GM21447 (cell line): Measurements from ENCODE around the gene PLXNA2.

Experiments
- ATAC-seq: cut with Tn5 transposase; IDR thresholded peaks from one replicate; pipeline ENCODE4 v1.9.1; 2021; ENCODE audit not compliant: unreplicated experiment

Gene PLXNA2

DNA sequence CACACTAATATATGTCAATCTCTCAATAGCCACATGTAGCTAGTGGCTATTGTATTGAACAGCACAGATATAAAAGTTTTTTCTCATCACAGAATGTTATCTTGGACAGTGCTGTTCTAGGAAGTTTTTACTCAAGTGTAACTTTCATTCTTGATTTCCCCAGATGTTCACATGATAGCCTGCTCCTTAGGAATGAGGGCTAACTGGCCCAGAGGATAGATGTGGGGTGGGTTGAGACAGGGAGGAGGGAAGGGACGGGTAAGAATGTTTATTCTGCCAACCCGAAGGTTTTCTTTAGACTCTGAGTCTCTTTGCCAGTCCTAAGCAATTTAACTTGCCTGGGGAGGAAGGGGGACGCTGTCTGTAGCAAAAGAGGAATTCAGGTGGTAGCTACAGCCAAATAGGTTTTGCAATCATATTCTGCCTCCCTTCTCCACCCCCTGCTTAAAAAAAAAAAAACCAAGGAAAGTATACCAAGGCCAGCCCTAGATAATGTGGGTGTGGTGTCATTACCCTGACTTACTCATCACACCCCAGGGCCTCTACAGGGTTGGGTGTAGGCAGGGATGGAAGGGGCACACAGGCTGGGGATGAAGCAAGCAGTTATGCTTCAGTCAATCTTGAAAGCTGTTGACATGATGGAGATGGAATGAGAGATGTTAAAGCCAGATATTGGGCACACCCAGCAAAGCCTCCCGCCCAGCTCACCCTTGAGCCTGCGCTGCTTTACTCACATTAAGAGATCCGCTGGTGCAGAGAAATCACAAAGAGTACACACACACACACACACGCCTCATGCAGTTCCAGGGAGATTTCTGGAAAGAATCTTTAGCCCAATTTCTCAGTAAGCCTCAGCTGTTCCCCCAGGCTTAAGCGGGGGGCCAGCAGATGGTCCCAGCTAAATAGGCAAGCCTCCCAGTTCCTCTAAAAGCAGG, 59.9 kb downstream of the PLXNA2 start:
- ATAC-seq = no peak

- no peak for ATAC-seq
Observed at GRCh38 chr1:208182880-208183645, 61.1 kb downstream of the PLXNA2 start.

- ATAC-seq = no peak
Observed at GRCh38 chr1:208181364-208181763, 62.8 kb downstream of the PLXNA2 start.

DNA sequence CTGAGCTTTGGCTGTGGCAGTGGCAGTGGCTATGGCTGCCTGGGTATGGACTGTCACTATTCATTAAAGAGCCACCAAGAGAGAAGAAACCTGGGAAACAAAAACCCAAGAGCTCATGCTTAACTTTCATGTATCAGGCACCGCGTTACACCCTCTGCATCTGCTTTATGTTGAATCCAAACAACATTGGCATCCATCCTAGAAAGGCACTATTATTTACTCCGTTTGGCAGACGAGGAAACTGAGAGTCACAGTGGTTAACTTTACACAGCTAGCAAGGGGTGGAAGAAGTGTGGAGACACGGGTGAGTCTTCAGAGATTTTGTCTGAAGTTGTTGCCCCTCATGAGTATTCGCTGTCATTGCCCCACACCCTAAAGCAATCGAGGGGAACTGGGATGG, 63.8 kb downstream of the PLXNA2 start:
- no peak for ATAC-seq

DNA sequence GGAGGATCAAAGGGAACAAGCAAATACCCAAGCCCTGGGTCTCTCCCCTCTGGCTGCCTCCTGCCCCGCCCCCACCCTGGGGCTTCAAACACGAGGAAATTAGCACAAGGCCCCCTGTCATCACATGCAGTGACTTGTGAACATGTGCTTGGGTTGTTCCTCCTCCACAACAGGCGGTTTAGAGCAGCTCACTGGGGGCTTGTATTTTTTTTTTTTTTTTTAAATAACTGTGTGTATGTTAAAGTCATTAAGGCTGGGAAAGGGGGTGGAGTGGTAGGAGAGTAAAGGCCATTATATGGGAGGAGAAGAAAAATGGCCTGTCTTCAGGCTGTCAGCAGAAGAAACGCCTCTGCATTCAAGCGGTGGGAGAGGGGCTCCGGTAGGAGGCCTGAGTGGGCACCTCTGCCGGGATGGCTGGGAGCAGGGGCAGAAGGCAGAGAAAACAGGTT, 64.2 kb downstream of the PLXNA2 start:
- ATAC-seq = no peak

- no peak for ATAC-seq
Observed at GRCh38 chr1:208179263-208179816, 64.8 kb downstream of the PLXNA2 start.

DNA sequence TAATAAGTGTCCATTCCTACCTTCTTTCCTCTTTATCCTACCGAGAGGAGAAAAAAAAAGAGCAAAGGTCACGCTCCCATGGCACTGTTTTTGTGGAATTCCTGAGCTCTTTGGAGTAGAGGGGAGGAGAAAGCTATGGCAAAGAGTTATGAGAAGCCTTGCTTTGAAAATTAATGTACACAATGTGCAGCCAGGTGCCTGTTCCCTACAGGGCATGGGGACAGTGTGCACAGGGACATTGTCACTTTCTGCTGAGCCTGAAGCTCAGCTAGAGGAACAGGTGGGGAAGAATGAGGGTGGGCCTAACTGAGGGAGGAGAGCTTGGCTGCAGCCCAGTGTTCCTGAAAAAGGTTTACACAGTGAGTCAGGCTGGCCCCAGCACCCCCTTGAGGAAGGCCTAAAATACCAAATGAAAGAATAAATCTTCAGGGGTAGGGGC, 66.1 kb downstream of the PLXNA2 start:
- no peak for ATAC-seq

- ATAC-seq = peak; percentile 82
Observed at GRCh38 chr1:208177656-208178055, 66.5 kb downstream of the PLXNA2 start.

GRCh38 chr1:208176649-208177048, 67.5 kb downstream of the PLXNA2 start:
- ATAC-seq = no peak

GRCh38 chr1:208175508-208175895, 68.7 kb downstream of the PLXNA2 start:
- no peak for ATAC-seq

- ATAC-seq = no peak
Observed at GRCh38 chr1:208174731-208175507, 69.3 kb downstream of the PLXNA2 start.

DNA sequence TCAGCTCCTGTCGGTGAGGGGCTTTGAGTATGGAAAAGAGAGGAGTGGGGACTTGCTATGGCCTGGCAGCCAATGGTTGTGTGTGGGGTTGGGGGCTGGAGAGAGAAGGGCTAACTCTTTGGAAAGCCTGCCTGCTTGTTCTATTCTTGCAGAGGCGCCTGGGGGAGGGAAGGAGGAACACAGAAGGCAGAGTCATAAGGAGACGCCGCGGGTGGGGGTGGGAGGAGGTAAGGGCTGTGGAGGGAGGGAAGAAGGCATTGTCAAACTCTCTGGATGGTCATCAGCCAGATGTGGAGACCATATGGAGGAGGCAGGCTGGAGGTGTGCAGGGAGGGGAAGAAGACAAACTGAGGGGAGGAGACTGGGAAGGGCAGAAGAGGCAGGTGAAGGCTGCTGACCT, 70.0 kb downstream of the PLXNA2 start:
- ATAC-seq = no peak

GRCh38 chr1:208173749-208174148, 70.4 kb downstream of the PLXNA2 start:
- ATAC-seq = no peak

- ATAC-seq = no peak
Observed at GRCh38 chr1:208172423-208173145, 71.6 kb downstream of the PLXNA2 start.

DNA sequence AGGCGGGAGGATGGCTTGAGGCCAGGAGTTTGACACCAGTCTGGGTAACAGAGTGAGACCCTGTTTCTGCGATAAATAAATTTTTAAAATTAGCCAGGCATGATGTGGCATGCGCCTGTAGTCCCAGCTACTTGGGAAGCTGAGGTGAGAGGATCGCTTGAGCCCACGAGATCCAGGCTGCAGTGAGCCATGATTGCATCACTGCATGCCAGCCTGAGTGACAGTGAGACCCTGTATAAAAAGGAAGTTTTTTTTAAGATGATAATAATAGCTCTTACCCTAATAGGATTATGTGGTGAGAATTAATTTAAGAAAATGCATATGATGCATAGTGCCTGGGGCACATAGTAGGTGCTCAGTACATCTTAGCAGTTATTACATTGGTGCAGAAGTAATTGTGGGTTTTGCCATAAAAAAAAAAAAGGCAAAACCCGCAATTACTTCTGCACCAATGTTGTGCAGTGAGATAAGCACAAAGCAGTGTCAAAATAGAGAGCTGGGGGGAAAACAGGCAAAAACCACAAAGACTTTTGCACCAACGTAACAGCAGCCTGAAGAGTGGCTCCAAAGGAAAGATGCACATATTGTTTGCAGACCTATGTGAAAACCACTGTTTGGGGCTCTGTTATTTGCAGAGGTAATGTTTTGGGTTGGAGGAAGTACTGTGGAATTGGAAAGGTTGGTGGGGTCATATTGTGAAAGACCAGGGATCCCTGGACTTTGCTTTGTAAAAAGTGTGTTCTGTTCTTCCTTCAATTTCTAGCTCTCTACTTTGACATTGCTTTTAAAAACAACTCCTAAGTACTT, 72.4 kb downstream of the PLXNA2 start:
- no peak for ATAC-seq

DNA sequence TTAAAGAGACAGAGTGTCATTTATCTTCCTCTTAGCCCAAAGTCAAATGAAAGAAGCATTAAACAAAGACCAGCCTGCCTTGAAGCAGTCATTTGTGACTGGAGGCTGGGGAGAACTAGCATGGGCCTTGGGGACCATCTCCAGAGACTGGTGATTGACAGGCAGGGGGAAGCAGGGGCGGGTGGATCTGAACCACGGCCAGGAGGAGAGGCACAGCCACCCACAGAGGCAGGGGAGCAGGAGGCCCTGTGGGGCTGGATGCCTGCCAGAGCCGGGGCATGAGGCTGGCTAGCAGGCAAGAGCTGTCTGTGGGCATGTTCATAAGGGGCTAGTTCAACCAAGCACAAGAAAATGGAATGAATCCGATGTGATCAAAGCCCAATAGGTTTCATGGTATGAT, 73.9 kb downstream of the PLXNA2 start:
- no peak for ATAC-seq

DNA sequence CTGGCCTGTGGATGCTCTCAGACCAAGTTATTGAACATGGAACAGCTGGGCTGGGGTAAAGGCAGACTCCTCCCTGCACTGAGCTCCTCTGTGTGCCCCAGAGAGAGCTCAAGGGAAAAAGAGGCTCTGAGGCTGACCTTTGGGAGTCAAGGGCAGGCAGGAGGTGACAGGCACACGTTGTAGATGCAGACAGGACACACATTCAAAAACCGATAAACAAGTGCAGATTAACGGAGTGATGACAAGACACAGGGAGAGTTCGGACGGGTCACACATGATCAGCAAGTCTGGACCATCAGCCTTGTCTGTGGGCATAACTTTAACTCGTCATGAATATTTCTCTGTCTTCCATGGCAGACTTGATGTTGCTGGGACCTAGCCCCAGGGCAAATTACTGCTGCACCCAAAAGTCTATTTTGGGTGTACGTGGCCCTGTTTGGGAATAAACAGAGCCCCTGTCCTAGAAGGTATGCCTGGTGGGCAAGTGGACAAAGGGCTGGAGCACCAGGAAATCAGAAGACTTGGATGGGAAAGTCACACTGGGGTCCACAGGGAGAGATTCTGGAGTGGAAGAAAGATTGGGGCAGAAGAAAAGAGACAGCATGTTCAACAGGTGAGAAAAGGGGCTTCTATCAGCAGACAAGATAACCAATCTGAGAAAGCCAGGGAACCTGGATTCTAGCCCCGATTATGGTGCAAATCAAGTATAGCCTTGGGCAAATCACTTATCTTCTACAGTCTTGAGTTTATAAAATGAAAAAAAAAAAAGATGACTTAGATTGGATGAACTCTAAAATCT, 74.9 kb downstream of the PLXNA2 start:
- no peak for ATAC-seq

DNA sequence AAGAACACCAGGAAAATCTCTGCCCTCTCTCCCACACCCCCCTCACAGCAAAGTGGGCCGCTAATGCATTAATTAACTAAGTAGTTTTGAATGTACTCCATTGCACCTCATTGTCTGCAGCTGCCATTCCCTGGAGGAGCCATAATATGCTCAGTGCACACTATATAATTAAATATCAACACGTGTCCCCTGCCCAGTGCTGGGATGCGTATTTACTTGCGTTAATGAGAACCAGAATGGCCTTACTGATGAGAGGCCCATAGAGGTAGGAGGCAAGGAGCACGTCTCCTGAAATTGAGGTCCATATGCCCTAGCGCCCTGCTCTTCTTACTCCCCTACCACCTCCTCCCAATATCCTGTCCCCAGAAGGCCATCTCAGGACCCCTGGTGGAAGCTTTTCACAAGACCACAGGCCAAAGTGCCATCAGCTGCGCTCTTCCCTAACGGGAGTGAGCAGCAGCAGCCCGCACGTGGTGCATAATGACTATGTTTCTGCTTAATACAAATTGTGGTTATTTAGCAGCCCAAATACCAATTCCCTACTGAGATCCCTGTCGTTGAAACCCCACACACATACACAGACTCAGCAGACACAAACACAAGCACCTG, 76.8 kb downstream of the PLXNA2 start:
- ATAC-seq = no peak
